Upper lobe of left lung (tissue), 4 donors: ENCODE data around the gene BMPR2.
"Not testable (repeated sequence)": the region's sequence is repeated elsewhere in the genome, so short reads cannot be mapped to it uniquely, and the experiment has no call there.

ENCODE experiments used
- CTCF ChIP-seq, 6 experiments: fragments of 450-650 bp in 4 of 6; fragments of 200-600 bp in 2 of 6; sonication (generic) in 2 of 6; IDR thresholded peaks; one replicate each; pipeline ENCODE4 v1.5.1; 2016 to 2019; ENCODE audit warnings: antibody characterized with exemption in 6 of 6
- EP300 ChIP-seq, 4 donors: sonication (generic); formaldehyde crosslinking; IDR thresholded peaks; one replicate each; pipeline ENCODE4 v1.5.1; 2017; ENCODE audit warnings: antibody characterized with exemption in 4 of 4, control low read depth in 2 of 4
- POLR2A ChIP-seq, 4 donors: fragments of 450-650 bp; IDR thresholded peaks; one replicate each; pipeline ENCODE4 v1.5.1; 2016 to 2017; ENCODE audit warnings: antibody characterized with exemption in 4 of 4, mild to moderate bottlenecking in 2 of 4

- not testable (repeated sequence) for TF ChIP-seq CTCF, POLR2A, EP300 (IDR thresholded peaks at IDR 0.05)
Observed at GRCh38 chr2:202551000-202551399, 174.9 kb downstream of the BMPR2 start.
